DND-41 (cell line): ENCODE data around the gene VPS37B.

Source experiments
- CTCF ChIP-seq: IDR thresholded peaks from 2 replicates; pipeline ENCODE4 v1.5.1; 2012; ENCODE audit warnings: borderline replicate concordance, low read length, moderate library complexity, mild to moderate bottlenecking; ENCODE audit not compliant: poor library complexity, severe bottlenecking; ENCODE audit errors: extremely low read depth
- EZH2 ChIP-seq: IDR thresholded peaks from 3 replicates; pipeline ENCODE4 v1.6.1; 2012; ENCODE audit warnings: borderline replicate concordance, low read depth, mild to moderate bottlenecking, moderate library complexity, low read length, inconsistent platforms; ENCODE audit not compliant: severe bottlenecking

- TF ChIP-seq CTCF = no peak
- TF ChIP-seq EZH2 = no peak
Observed at GRCh38 chr12:122820838-122821271, 75.1 kb downstream of the VPS37B start.
